ENCODE results near the gene ANP32E.

The ANP32E gene

DNA sequence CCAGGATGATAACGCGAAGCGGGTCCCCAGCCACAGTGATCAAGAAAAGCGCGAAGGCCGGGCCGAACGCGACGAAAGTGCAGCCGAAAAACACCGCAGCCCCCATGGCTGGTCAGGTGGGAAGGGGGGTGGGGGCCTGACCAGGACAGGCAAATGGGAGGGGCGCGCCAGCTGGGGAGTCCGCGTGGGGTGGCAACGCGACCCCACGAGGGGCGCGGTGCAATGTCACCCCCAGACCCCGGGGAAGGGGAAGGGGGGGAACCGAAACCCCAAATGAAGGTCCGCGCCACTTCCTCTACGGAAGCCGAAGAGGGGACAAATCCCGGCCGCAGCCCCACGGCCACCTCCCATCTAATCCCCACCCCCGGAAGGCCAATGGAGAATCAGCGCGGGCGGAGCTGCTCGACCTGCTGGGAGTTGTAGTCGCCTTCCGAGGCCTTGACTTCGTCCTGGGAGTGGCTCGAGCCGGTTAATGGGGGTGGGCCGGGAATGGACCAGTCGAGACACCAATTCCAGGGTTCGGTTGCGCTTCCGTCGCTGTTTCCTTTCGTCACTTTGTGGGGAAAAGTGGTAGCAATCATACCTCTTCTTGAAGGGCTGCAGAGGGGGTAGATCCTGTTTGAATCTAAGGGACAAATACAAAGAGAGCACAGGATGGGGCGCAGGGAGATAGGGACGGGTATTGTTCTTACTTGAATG lies 32.9 kb upstream of the ANP32E start, which contains the start of gene APH1A:
TSS of gene APH1A (minus strand) at position 312 of the 699 bp plus-strand sequence. CDS start at position 106, 206 bp downstream.
- peak; percentile 50; the same call in 1 of the 2 replicates for TF ChIP-seq POLR2AphosphoS5 (IDR thresholded peaks at IDR 0.05; ENCODE audit: low read depth, low read length)
- TF ChIP-seq SPI1 (IDR thresholded peaks at IDR 0.05; ENCODE audit: low read depth, low read length) = peak; percentile 80
- TF ChIP-seq PAX5 (IDR thresholded peaks at IDR 0.05; ENCODE audit: insufficient read depth, low read length, severe bottlenecking) = no peak
- FAIRE-seq = peak; percentile 82

DNA sequence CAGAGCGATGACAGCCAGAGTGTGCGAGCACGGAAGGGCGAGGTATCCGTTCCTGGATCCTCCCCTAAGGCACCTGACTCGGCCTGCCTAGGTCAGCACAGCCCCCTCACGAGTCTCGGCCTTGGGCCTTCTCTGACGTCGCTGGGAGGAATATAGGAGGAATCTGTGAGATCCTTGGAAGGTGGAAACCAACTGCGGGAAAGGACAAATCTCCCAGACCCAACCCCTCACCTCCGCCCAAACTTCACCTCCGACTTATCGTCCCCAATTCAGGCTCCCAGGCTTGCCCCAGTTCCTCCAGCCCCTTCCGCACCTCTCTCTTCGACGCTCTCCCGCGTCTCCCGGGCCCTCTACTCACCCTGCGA lies 32.4 kb upstream of the ANP32E start:
- TF ChIP-seq POLR2A (IDR thresholded peaks at IDR 0.05; ENCODE audit: low read depth, low read length) (no peak), POLR2AphosphoS5 (IDR thresholded peaks at IDR 0.05; ENCODE audit: low read depth, low read length) (no peak), POU2F2 (IDR thresholded peaks at IDR 0.05; ENCODE audit: low read depth, low read length) (no peak), PAX5 (IDR thresholded peaks at IDR 0.05; ENCODE audit: insufficient read depth, low read length, severe bottlenecking) (no peak), SPI1 (IDR thresholded peaks at IDR 0.05; ENCODE audit: low read depth, low read length) (no peak), TAF1 (IDR thresholded peaks at IDR 0.05; ENCODE audit: low read depth, low read length) (no peak)
- FAIRE-seq (peak; percentile 16), DNase-seq (ENCODE audit: insufficient read length, low spot score) (peak; percentile 39)

More for the DNA sequence above, 32.9 kb upstream of the ANP32E start, which contains the start of gene APH1A:
- peak; percentile 93 for DNase-seq (ENCODE audit: insufficient read length, low spot score)

DNA sequence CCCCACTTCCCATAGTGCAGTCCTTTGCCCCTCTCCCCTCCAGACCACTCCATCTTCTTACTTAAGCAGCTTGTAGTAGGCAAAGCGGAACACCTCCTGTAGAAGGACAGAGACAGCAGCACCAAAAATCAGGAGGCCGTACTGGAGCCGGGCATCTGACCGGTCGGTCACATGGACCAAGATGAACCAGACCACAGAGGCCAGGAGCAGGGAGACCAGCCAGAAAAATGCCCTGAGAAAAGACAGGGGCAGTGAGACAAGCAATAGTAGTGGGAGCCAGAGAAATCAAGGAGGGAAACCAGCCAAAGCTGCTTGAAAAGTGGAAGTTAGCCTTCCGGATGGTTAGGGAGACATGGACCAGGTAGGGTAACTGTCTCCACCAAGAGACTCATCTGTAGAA lies 32.0 kb upstream of the ANP32E start:
- TF ChIP-seq POLR2AphosphoS5 (IDR thresholded peaks at IDR 0.05; ENCODE audit: low read depth, low read length) = no peak
- no peak for TF ChIP-seq TAF1 (IDR thresholded peaks at IDR 0.05; ENCODE audit: low read depth, low read length)
- TF ChIP-seq PAX5 (IDR thresholded peaks at IDR 0.05; ENCODE audit: insufficient read depth, low read length, severe bottlenecking) = no peak
- TF ChIP-seq SPI1 (IDR thresholded peaks at IDR 0.05; ENCODE audit: low read depth, low read length) = no peak
- no peak for TF ChIP-seq POLR2A (IDR thresholded peaks at IDR 0.05; ENCODE audit: low read depth, low read length)
- TF ChIP-seq POU2F2 (IDR thresholded peaks at IDR 0.05; ENCODE audit: low read depth, low read length) = no peak
- FAIRE-seq = no peak
- no peak for DNase-seq (ENCODE audit: insufficient read length, low spot score)

DNA sequence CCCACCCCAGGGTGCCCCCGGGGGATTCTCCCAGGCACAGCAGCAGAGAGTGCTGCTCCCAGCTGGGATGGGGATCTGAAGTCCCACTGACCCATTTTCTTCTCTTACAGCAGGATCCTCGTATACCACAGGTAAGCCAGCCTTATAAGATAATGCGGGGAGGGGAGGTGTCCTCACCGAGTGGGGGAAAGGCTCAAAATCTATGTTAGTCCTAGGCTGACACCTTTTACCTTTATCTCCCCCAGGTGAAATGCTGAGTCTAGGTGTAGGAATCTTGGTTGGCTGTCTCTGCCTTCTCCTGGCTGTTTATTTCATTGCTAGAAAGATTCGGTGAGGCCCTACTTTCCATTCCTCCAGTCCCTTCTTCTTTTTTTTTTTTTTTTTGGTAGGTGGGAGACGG lies 27.6 kb upstream of the ANP32E start:
- no peak for FAIRE-seq
- TF ChIP-seq PAX5 (IDR thresholded peaks at IDR 0.05; ENCODE audit: insufficient read depth, low read length, severe bottlenecking) (no peak), POLR2A (IDR thresholded peaks at IDR 0.05; ENCODE audit: low read depth, low read length) (no peak), POU2F2 (IDR thresholded peaks at IDR 0.05; ENCODE audit: low read depth, low read length) (no peak), POLR2AphosphoS5 (IDR thresholded peaks at IDR 0.05; ENCODE audit: low read depth, low read length) (no peak), TAF1 (IDR thresholded peaks at IDR 0.05; ENCODE audit: low read depth, low read length) (no peak)

DNA sequence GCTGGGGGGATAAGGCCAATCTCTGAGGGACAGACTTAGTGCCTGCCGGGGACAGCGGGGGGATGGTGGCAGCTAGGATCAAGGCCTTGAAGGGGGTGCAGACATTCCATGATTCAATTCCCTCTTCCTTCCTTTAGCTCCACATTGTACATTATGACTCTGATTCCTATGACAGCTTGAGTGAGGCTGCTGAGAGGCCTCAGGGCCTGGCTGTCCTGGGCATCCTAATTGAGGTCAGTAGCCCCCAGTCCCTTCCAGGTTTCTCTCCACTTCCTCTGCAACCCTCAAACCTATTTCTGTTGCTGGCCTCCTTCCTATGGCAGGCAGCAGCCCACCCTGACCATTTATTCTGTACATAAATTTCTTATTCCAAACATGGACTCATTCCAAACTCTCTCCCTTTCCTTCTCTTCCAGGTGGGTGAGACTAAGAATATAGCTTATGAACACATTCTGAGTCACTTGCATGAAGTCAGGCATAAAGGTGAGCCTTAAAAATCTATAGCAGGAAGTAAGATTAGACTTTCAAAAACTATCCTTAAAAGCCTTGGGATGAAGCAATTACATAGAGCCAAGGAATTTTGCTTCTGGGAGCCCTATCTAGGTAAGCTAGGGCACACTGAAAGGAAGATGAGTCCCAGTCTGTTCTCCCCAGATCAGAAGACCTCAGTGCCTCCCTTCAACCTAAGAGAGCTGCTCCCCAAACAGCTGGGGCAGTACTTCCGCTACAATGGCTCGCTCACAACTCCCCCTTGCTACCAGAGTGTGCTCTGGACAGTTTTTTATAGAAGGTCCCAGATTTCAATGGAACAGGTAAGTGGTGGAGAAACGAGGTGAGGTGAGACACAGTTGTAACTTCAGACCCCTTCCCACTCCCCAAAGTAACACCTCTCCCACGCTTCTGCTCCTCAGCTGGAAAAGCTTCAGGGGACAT lies 26.7 kb upstream of the ANP32E start:
- FAIRE-seq = no peak
- TF ChIP-seq POLR2A (IDR thresholded peaks at IDR 0.05; ENCODE audit: low read depth, low read length) = no peak
- no peak for TF ChIP-seq POU2F2 (IDR thresholded peaks at IDR 0.05; ENCODE audit: low read depth, low read length)
- TF ChIP-seq PAX5 (IDR thresholded peaks at IDR 0.05; ENCODE audit: insufficient read depth, low read length, severe bottlenecking) = no peak
- TF ChIP-seq SPI1 (IDR thresholded peaks at IDR 0.05; ENCODE audit: low read depth, low read length) = 0 out of 2 replicates have a peak, but pooled peaks have one; percentile 2
- no peak for TF ChIP-seq TAF1 (IDR thresholded peaks at IDR 0.05; ENCODE audit: low read depth, low read length)
- DNase-seq (ENCODE audit: insufficient read length, low spot score) = no peak

More for the DNA sequence above, 27.6 kb upstream of the ANP32E start:
- DNase-seq (ENCODE audit: insufficient read length, low spot score) = no peak

DNA sequence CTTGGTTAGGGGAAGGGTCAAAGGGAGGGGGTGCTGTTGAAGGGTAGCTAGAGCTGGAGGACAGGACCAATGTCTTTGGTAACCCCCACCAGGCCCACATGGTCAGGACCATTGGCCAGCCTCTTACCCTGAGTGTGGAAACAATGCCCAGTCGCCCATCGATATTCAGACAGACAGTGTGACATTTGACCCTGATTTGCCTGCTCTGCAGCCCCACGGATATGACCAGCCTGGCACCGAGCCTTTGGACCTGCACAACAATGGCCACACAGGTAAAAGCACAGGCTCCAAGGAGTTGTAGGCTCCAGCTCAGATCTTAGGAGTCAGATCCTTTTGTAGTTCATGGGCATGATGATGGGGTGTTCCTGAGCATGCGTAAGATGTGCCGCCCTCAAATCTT lies 25.5 kb upstream of the ANP32E start:
- no peak for DNase-seq (ENCODE audit: insufficient read length, low spot score)
- TF ChIP-seq POLR2AphosphoS5 (IDR thresholded peaks at IDR 0.05; ENCODE audit: low read depth, low read length) = no peak; the same call in 1 of the 2 replicates
- TF ChIP-seq POU2F2 (IDR thresholded peaks at IDR 0.05; ENCODE audit: low read depth, low read length) = no peak
- TF ChIP-seq SPI1 (IDR thresholded peaks at IDR 0.05; ENCODE audit: low read depth, low read length) = no peak
- TF ChIP-seq PAX5 (IDR thresholded peaks at IDR 0.05; ENCODE audit: insufficient read depth, low read length, severe bottlenecking) = no peak
- TF ChIP-seq POLR2A (IDR thresholded peaks at IDR 0.05; ENCODE audit: low read depth, low read length) = no peak
- no peak for TF ChIP-seq TAF1 (IDR thresholded peaks at IDR 0.05; ENCODE audit: low read depth, low read length)
- no peak for FAIRE-seq

DNA sequence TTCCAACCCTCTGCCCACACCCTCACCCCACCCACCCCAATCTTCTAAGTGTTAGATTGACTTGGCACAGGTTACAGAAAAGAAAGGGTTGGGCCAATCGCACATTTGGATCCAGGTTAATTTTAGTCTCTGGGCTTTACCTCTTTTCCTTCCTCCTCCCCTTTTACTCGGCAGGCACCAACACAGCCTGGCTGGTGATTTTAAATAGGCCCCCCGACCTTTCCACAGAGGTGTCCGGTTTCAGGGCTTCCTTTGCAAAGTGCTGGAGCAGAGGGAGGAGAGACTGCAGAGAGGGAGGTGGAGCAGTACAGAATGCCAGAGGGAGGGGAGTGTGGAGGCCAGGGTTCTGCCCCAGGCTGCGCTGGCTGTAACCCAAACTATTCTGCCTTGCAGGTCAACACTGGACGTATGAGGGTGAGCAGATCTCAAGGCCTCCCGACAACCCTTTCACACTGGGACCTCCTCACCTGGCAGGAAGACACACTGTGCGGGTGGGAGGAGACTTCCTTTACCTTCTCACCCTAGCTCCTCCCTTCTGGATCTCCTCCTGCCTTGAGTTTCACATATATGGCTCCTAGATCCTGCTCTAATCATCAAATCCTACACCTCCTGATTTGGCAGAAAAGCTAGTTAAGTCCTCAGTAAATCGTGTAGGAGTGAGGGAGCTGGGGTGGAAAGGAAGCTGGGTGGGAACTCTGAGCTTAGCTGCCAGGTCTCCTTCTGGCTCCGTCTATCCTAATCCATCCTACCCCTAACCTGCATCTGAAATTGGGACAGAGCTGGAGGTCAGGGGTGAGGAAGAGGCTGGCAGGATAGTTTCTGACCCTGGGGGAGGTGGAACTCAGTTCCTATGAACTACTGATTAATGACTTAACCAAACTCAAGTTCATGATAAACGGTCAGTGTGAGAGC lies 24.1 kb upstream of the ANP32E start:
- FAIRE-seq = no peak
- no peak for TF ChIP-seq POU2F2 (IDR thresholded peaks at IDR 0.05; ENCODE audit: low read depth, low read length)
- TF ChIP-seq POLR2A (IDR thresholded peaks at IDR 0.05; ENCODE audit: low read depth, low read length) = no peak
- TF ChIP-seq SPI1 (IDR thresholded peaks at IDR 0.05; ENCODE audit: low read depth, low read length) = no peak
- no peak for TF ChIP-seq TAF1 (IDR thresholded peaks at IDR 0.05; ENCODE audit: low read depth, low read length)
- TF ChIP-seq POLR2AphosphoS5 (IDR thresholded peaks at IDR 0.05; ENCODE audit: low read depth, low read length) = no peak
- no peak for TF ChIP-seq PAX5 (IDR thresholded peaks at IDR 0.05; ENCODE audit: insufficient read depth, low read length, severe bottlenecking)
- no peak for DNase-seq (ENCODE audit: insufficient read length, low spot score)

DNA sequence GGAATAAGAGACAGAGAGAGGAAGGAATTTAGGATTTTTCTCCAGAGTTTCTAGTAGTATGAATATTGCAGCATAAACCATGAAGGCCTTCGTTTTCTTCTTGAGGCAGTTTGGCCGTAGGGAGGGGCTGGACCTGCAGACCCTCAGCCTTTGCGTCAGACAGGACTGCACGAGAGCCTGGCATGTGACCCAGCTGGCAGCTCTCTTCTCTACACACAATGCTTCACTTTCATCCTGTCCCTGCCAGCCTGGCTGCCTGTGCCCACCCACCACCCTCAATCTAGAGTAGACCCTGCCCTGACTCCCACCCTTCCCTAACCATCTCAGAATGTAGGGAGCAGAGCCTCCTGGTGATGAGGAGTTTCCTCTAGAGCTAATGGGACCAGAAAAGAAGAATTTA lies 23.3 kb upstream of the ANP32E start:
- DNase-seq (ENCODE audit: insufficient read length, low spot score) (no peak), FAIRE-seq (no peak)
- TF ChIP-seq POU2F2 (IDR thresholded peaks at IDR 0.05; ENCODE audit: low read depth, low read length) (no peak), PAX5 (IDR thresholded peaks at IDR 0.05; ENCODE audit: insufficient read depth, low read length, severe bottlenecking) (no peak), POLR2AphosphoS5 (IDR thresholded peaks at IDR 0.05; ENCODE audit: low read depth, low read length) (no peak), SPI1 (IDR thresholded peaks at IDR 0.05; ENCODE audit: low read depth, low read length) (no peak), TAF1 (IDR thresholded peaks at IDR 0.05; ENCODE audit: low read depth, low read length) (no peak), POLR2A (IDR thresholded peaks at IDR 0.05; ENCODE audit: low read depth, low read length) (no peak)
